Peyer's patch (tissue), 4 donors: Measurements from ENCODE around the gene GALNT2.

Source experiments
- CTCF ChIP-seq, 6 experiments: fragments of 450-650 bp in 4 of 6; fragments of 200-600 bp in 2 of 6; sonication (generic) in 1 of 6; IDR thresholded peaks; one replicate each; pipeline ENCODE4 v1.5.1; 2017 to 2019; ENCODE audit warnings: antibody characterized with exemption in 6 of 6, mild to moderate bottlenecking in 3 of 6, moderate library complexity in 1 of 6
- POLR2A ChIP-seq, 2 donors: fragments of 450-650 bp; IDR thresholded peaks; one replicate each; pipeline ENCODE4 v1.5.1; 2017; ENCODE audit warnings: antibody characterized with exemption in 2 of 2, mild to moderate bottlenecking in 2 of 2, moderate library complexity in 2 of 2

- TF ChIP-seq CTCF (IDR thresholded peaks at IDR 0.05) (no peak), POLR2A (IDR thresholded peaks at IDR 0.05) (no peak)
Measured at GRCh38 chr1:230074270-230074669, 7.2 kb downstream of the GALNT2 start.
